Activated naive CD8-positive, alpha-beta T cell treated with anti-CD3 and anti-CD28 coated beads, Interleukin-2, amount 10 ng/mL, durations not matched to agents 7 days and 5 days (primary cell): Measurements from ENCODE around the gene DCST2. TPM values are rescaled to one million over a fixed set of nuclear protein-coding genes. Genes with fewer than 3 reads are reported as not detected.
"Not testable (repeated sequence)": the region's sequence is repeated elsewhere in the genome, so short reads cannot be mapped to it uniquely, and the experiment has no call there.

Experiments
- ATAC-seq: fragments of 150-1000 bp; cut with Tn5 transposase; one replicate; pipeline ENCODE4 v1.10.0; 2021; ENCODE audit warnings: low read depth, moderate library complexity
- POLR2A ChIA-PET: fragments of 350-600 bp; sonication (Branson Sonifier 250); formaldehyde crosslinking; loops from one replicate; lab custom pipeline; 2021; ENCODE audit warnings: antibody characterized with exemption; lab: Charles Lee
- DNase-seq: peaks from one replicate; pipeline ENCODE4 v3.0.0; 2021
- H3K27ac Mint-ChIP-seq: one replicate; pipeline ENCODE4 v1.8.0; 2022; ENCODE audit warnings: mild to moderate bottlenecking, mixed read lengths
- H3K27me3 Mint-ChIP-seq: one replicate; pipeline ENCODE4 v1.8.0; 2022; ENCODE audit warnings: mild to moderate bottlenecking, moderate library complexity, mixed read lengths
- H3K36me3 Mint-ChIP-seq: one replicate; pipeline ENCODE4 v1.8.0; 2021; ENCODE audit warnings: mild to moderate bottlenecking, mixed read lengths
- H3K4me1 Mint-ChIP-seq: one replicate; pipeline ENCODE4 v1.8.0; 2021; ENCODE audit warnings: mixed read lengths
- H3K4me3 Mint-ChIP-seq: one replicate; pipeline ENCODE4 v1.8.0; 2022; ENCODE audit warnings: mild to moderate bottlenecking, moderate library complexity, mixed read lengths
- H3K9me3 Mint-ChIP-seq: one replicate; pipeline ENCODE4 v1.8.0; 2021; ENCODE audit warnings: mixed read lengths
- total RNA-seq, 2 experiments: library from RNA; stranded (reverse); gene quantifications; one replicate each; pipeline ENCODE4 v1.2.3, GENCODE V29; 2021

DCST2 gene
- total RNA-seq, 2 experiments from 2014 or later = 0.91 to 1.4 TPM

DNA sequence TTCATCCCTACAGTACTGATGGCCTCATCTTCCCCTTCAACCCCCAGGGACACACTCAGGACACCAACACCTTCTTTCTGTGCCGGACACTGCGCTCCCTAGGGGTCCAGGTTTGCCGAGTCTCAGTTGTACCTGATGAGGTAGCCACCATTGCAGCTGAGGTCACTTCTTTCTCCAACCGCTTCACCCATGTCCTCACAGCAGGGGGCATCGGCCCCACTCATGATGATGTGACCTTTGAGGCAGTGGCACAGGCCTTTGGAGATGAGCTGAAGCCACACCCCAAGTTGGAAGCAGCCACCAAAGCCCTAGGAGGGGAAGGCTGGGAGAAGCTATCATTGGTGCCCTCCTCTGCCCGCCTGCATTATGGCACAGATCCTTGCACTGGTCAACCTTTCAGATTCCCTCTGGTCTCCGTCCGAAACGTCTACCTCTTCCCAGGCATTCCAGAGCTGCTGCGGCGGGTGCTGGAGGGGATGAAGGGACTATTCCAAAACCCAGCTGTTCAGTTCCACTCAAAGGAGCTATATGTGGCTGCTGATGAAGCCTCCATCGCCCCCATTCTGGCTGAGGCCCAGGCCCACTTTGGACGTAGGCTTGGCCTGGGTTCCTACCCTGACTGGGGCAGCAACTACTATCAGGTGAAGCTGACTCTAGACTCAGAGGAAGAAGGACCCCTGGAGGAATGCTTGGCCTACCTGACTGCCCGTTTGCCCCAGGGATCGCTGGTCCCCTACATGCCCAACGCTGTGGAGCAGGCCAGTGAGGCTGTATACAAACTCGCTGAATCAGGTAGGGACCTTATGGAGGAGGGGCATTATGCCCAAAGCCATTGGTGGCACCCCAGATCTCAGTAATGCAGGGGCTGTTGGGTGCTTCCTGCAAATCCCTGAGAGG, 45.3 kb downstream of the DCST2 start:
- POLR2A ChIA-PET = interaction anchor here (1.0 to 1.4 kb wide), 2 partner anchors 15 to 73 kb away, joined by 3 read pairs; no protein-coding TSS in a partner anchor
- Mint-ChIP-seq H3K27me3 (no peaks in the 10 kb centered on the region), H3K4me3 (no peak overlapping the region), H3K36me3 (peaks cover 6% of the 10 kb centered on the region), H3K4me1 (peaks cover 12% of the 10 kb centered on the region), H3K27ac (no peak overlapping the region), H3K9me3 (no peaks in the 10 kb centered on the region)
- ATAC-seq = no peak
- no peak for DNase-seq

DNA sequence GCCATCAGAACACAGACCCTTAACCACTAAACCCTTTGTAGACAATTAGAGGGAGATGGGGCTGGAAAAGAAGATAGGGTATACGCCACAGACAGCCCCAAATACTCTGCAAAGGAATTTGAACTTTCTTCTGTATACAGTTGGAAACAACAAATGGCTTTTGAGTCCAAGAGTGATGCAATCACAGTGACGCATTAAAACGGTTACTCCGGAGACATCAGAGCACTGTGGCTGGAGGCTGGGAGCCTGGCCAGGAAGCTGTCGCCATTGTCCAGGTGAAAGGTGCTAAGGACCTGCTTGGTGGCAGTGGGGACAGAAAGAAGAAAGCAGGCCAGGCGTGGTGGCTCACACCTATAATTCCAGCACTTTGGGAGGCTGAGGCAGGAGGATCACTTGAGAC, 46.3 kb downstream of the DCST2 start:
- POLR2A ChIA-PET = interaction anchor here (0.7 to 1.0 kb wide), 2 partner anchors 17 to 74 kb away, joined by 3 read pairs; partner anchors contain the start of gene SHC1
- Mint-ChIP-seq H3K4me3 (no peak overlapping the region), H3K4me1 (peaks cover 12% of the 10 kb centered on the region), H3K36me3 (peaks cover 6% of the 10 kb centered on the region), H3K27me3 (no peaks in the 10 kb centered on the region), H3K9me3 (no peaks in the 10 kb centered on the region), H3K27ac (no peak overlapping the region)
- no peak for DNase-seq
- no peak for ATAC-seq

DNA sequence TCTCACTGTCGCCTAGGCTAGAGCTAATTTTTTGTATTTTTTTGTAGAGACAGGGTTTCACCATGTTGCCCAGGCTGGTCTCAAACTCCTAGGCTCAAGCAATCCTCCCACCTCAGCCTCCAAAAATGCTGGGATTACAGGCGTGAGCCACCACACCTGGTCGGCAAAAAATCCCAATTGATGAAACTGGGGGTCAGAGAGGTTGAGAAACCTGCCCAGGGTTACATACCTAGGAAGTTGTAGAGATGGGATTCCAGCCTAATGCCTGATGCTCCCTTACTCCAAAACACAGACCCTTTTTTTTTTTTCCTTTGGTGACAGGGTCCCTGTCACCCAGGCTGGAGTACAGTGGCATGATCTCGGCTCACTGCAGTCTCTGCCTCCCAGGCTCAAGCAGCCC, 46.8 kb downstream of the DCST2 start:
- not testable (repeated sequence) for DNase-seq, H3K36me3 Mint-ChIP-seq, H3K27ac Mint-ChIP-seq, H3K4me3 Mint-ChIP-seq, ATAC-seq, H3K27me3 Mint-ChIP-seq, H3K9me3 Mint-ChIP-seq
- POLR2A ChIA-PET = interaction anchor here (0.7 to 1.3 kb wide), 2 partner anchors 15 to 16 kb away, joined by 3 to 4 read pairs; partner anchors contain the start of gene SHC1
- peaks cover 12% of the 10 kb centered on the region for H3K4me1 Mint-ChIP-seq

DNA sequence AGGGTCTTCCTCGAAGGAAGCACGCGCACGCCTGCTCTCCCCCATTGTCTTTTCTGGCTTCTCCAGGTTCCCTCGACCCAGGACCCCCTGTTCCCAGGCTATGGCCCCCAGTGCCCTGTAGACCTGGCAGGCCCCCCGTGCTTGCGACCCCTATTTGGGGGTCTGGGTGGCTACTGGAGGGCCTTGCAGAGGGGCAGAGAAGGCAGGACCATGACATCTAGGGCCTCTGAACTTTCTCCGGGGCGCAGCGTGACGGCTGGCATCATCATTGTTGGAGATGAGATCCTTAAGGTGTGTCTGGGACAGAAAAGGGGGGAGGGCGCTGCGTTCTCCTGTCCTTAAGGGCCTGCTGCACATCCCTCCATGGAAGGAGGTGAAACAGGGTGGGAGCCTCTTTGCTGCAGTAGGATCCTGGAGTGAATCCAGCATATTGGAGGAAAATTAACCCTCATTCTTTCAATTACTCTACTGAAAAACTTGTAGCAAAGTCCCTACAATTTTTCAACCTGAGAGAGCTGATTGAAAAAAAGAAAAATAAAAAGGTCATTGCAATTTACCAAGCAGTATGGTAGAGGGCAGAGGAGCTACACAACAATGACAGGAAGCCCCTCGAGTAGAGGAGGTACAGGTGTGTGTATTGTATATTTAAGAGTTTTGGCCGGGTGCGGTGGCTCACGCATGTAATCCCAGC, 49.7 kb downstream of the DCST2 start:
- Mint-ChIP-seq H3K27ac (no peak overlapping the region), H3K4me3 (no peak overlapping the region), H3K36me3 (peaks cover 13% of the 10 kb centered on the region), H3K27me3 (no peaks in the 10 kb centered on the region), H3K4me1 (peaks cover 13% of the 10 kb centered on the region), H3K9me3 (no peaks in the 10 kb centered on the region)
- POLR2A ChIA-PET = interaction anchor here (0.7 to 5.2 kb wide), 17 partner anchors 10 to 426 kb away, joined by 3 to 36 read pairs (median 7); partner anchors contain the start of genes ADAM15, CKS1B, LENEP and PBXIP1
- DNase-seq (no peak), ATAC-seq (no peak)

DNA sequence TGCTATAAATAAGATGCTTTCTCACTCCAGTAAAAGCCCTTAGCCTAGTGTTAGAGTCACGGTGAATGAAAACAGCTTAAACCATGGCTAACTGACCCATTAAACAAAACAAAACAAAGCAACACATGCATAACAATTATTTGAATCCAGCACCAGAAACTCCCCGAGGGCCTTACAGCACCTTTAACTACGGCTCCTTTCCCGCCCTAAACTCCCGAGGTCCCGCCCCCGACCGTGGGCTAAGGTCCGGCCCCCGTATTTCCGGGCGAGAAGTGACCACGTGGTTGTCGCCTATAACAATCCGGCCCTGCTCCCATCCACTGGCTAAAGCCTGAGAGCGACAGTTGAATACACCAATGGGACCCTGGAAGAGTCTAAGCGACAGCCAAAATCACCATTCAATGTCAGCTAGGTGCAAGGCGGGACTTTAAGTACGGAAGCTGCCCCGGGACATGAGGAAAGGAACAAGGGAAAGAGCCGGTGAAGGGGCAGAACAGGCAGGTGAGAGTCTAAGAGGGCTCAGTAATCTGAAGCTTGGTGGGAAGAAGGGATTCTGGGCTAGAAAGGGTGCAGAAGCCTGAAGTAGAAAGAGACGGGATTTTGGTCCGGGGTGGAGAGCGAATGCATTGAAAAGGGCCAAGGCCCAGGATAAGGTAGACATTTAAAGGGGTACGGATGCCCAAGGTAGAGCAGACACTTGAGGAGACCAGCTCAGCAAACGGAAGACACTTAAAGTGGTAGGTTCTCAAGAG, 50.5 kb downstream of the DCST2 start, which contains the start of gene FLAD1:
FLAD1 (plus strand) TSS at position 448 of the 752 bp plus-strand sequence. CDS start 351 bp downstream, outside the sequence.
- peaks cover 10% of the 10 kb centered on the region for H3K4me1 Mint-ChIP-seq

DNA sequence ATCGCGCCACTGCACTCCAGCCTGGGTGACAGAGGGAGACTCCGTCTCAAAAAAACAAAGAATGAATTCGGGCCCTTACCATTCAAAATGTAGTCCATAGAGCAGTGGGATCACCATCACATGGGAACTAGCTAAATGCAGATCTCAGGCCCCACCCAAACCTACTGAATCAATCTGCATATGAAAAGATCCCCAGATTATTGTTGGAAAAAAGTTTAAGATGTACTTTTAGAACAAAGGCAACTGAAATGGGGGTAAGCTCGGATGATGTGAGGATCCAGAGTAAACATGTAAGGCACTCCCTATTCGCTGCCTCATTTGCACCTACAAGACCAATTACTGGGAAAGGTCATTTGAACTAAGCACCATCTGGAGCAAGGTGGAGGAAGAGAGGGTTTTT, 51.2 kb downstream of the DCST2 start:
- Mint-ChIP-seq H3K27me3 (no peaks in the 10 kb centered on the region), H3K9me3 (no peaks in the 10 kb centered on the region), H3K27ac (no peak overlapping the region), H3K4me3 (no peak overlapping the region), H3K4me1 (peaks cover 15% of the 10 kb centered on the region), H3K36me3 (peaks cover 12% of the 10 kb centered on the region)
- POLR2A ChIA-PET = interaction anchor here (1.4 to 5.2 kb wide), 10 partner anchors 8 to 102 kb away, joined by 4 to 36 read pairs (median 16); partner anchors contain the start of genes CKS1B, LENEP, PBXIP1 and PMVK
- ATAC-seq (no peak), DNase-seq (no peak)

More for the DNA sequence above, 50.5 kb downstream of the DCST2 start, which contains the start of gene FLAD1:
- H3K27me3 Mint-ChIP-seq = no peaks in the 10 kb centered on the region
- peaks cover 10% of the 10 kb centered on the region for H3K36me3 Mint-ChIP-seq
- ATAC-seq (peak; percentile 100), DNase-seq (peak; percentile 90)
- POLR2A ChIA-PET = interaction anchor here (0.7 to 5.2 kb wide), 16 partner anchors 9 to 425 kb away, joined by 3 to 36 read pairs (median 7); partner anchors contain the start of genes ADAM15, CKS1B, LENEP and PBXIP1
- no peak within 1 kb of the TSS for H3K4me3 Mint-ChIP-seq
- H3K9me3 Mint-ChIP-seq = no peaks in the 10 kb centered on the region
- H3K27ac Mint-ChIP-seq = no peak within 1 kb of the TSS

DNA sequence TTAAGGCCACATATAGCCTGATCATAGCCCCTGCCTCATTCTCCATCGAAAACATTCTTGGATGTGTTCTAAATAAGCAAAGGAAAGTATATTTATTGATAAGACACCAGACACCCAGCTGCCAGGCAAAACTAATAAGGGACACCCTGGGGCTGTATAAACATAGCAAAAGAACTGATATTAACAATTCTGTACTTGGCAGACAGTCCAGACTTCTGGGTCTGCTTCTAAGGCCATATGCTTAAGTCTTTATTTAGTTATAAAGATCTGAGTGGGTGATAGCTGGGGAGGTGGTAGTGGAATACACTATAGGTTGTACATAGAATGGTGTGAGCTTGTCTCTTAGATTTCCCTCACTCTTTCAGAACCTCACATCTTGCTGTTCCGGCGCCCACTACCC, 55.2 kb downstream of the DCST2 start:
- no peaks in the 10 kb centered on the region for H3K27me3 Mint-ChIP-seq
- POLR2A ChIA-PET = no interaction called here
- no peak overlapping the region for H3K4me3 Mint-ChIP-seq
- no peaks in the 10 kb centered on the region for H3K9me3 Mint-ChIP-seq
- H3K36me3 Mint-ChIP-seq = peaks cover 12% of the 10 kb centered on the region
- no peak for DNase-seq
- ATAC-seq = no peak
- no peak overlapping the region for H3K27ac Mint-ChIP-seq
- H3K4me1 Mint-ChIP-seq = peaks cover 17% of the 10 kb centered on the region

DNA sequence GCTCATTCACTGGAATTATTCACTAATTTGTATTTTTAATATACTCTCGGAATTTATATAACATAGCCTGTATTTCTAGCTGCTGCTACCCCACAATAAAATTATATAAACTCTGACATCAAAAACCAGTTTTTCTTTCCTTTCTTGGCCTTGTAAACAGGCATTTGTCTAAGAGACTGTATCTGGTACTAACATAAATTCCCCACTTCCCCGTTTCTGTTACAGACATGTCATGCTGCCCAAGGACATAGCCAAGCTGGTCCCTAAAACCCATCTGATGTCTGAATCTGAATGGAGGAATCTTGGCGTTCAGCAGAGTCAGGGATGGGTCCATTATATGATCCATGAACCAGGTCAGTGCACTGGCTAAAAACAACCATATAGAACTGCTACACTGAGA, 55.8 kb downstream of the DCST2 start:
- ATAC-seq, H3K4me3 Mint-ChIP-seq, H3K9me3 Mint-ChIP-seq, DNase-seq, POLR2A ChIA-PET, H3K27me3 Mint-ChIP-seq: not testable (repeated sequence)
- Mint-ChIP-seq H3K4me1 (peaks cover 20% of the 10 kb centered on the region), H3K27ac (peak overlapping the region; percentile 18), H3K36me3 (peaks cover 12% of the 10 kb centered on the region)

DNA sequence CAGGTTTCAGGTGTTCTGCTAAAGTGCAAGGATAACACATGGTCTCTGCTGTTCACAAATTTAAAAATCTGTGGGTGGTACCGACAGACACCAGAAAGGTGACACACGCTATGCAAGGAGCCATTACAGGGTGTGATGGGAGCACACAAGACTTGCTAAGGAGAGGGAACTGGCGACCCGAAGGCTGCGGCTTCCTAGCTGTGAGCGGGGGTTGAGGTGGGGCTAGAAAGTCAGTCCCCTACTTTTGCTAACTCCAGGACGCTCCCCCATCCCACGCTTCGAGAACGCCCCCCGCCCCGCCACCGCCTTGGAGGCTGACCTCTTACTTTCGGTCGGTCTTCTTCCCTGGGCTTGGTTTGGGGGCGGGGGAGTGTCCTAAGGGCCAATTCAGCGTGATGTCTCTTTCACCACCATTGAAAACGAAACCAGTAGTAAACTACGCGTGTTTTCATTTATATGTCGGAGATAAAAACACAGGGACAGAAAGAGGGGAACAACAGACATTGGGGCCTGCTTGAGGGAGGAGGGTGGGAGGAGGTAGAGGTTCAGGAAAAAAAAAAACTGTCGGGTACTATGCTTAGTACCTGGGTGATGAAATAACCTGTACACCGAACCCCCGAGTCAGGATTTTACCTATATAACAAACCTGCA, 58.0 kb downstream of the DCST2 start:
- ATAC-seq (no peak), DNase-seq (peak; percentile 63)
- H3K36me3 Mint-ChIP-seq = peaks cover 14% of the 10 kb centered on the region
- POLR2A ChIA-PET = interaction anchor here (0.6 to 3.5 kb wide), 10 partner anchors 8 to 45 kb away, joined by 3 to 43 read pairs (median 15); partner anchors contain the start of genes FLAD1, PBXIP1 and PYGO2
- H3K27ac Mint-ChIP-seq = no peak overlapping the region
- H3K4me1 Mint-ChIP-seq = peaks cover 33% of the 10 kb centered on the region
- H3K4me3 Mint-ChIP-seq = no peak overlapping the region
- no peaks in the 10 kb centered on the region for H3K27me3 Mint-ChIP-seq
- H3K9me3 Mint-ChIP-seq = no peaks in the 10 kb centered on the region

DNA sequence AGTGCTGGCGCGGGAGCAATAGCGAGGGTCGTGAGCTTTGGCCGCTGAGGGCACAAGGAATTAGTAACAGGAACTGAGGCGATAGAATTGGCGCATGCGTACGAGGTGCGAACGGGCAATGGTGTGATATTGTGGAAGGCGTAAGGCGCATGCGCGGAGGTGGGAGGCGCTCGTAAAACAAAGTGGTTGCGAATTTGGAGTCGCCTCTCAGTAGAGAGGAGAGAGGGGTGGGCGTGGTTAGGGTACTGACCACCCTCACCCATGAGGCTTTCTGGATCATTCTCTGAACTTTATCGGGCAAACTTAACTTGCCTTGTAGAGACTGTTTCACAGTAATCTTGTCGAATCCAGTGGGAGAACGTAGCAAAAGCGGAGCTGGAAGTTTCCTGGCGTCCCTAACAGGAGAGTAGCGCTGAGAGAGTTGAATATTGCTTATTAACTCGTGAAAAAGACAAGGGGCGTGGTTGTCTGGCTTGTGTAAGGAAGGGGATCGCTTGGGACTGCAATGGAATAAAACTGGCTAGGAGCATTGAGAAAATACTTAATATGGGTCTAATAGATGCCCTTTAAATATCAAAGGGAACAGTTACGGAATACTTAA, 58.7 kb downstream of the DCST2 start:
- Mint-ChIP-seq H3K9me3 (no peaks in the 10 kb centered on the region), H3K27me3 (no peaks in the 10 kb centered on the region), H3K36me3 (peaks cover 12% of the 10 kb centered on the region), H3K27ac (no peak overlapping the region), H3K4me1 (peaks cover 33% of the 10 kb centered on the region), H3K4me3 (no peak overlapping the region)
- ATAC-seq (peak; percentile 51), DNase-seq (peak; percentile 94)
- POLR2A ChIA-PET = interaction anchor here (0.9 to 3.5 kb wide), 11 partner anchors 9 to 46 kb away, joined by 3 to 43 read pairs (median 18); partner anchors contain the start of genes FLAD1, PBXIP1, PMVK and PYGO2

DNA sequence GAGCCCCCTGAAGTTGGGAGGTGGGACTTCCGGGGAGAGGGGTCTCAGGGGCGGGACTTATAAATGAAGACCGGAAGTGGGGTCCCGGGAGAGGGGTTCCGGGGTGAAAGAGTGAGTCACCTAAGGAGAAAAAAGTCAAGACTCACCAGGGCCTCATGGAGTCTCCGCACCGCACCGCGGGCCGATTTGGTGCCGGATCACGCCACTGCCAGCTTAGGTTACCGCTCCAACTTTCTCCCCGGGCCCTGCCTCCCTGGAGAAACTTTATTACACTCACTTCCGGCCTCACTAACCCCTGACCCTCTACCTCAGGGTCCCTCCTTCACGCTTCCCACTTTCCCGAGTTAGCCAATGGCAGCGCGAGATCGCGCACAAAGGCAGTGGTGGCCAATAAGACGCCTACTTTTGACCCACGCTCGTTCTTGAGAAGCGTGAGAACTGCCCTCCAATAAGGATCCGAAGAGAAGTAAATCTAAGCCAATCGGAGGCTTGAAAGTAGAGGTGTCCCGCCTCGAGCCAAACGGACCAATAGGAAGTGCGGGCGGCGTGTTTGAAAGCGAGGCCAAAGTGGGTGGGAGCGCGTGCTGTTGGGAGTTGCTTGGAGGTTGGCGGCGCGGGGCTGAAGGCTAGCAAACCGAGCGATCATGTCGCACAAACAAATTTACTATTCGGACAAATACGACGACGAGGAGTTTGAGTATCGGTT, 59.3 kb downstream of the DCST2 start, which contains the start of gene CKS1B:
CKS1B (plus strand) TSS at position 580 of the 706 bp plus-strand sequence; CDS start at position 645, 65 bp downstream.
- Mint-ChIP-seq H3K36me3 (peaks cover 14% of the 10 kb centered on the region), H3K4me1 (peaks cover 37% of the 10 kb centered on the region), H3K9me3 (no peaks in the 10 kb centered on the region), H3K27ac (no peak within 1 kb of the TSS), H3K4me3 (no peak within 1 kb of the TSS), H3K27me3 (no peaks in the 10 kb centered on the region)
- DNase-seq (peak; percentile 92), ATAC-seq (peak; percentile 89)
- POLR2A ChIA-PET = interaction anchor here (0.7 to 3.5 kb wide), 17 partner anchors 9 to 363 kb away, joined by 3 to 43 read pairs (median 8); partner anchors contain the start of genes FLAD1, PBXIP1, PMVK and PYGO2
